GM12892 (cell line): ENCODE results near the gene SLC4A5.
"Not testable (repeated sequence)": the region's sequence is repeated elsewhere in the genome, so short reads cannot be mapped to it uniquely, and the experiment has no call there.

Experiments
- DNase-seq: peaks from one replicate; pipeline ENCODE4 v3.0.0; 2011; ENCODE audit not compliant: insufficient read length
- FAIRE-seq: peaks from 2 replicates; lab custom pipeline; 2011; peaks lifted over from hg19 to GRCh38; lab: Jason Lieb, UNC
- POLR2A ChIP-seq: IDR thresholded peaks from 2 replicates; pipeline ENCODE4 v1.6.1; 2011; ENCODE audit warnings: low read depth, low read length, control low read depth
- POLR2AphosphoS5 ChIP-seq: IDR thresholded peaks from 2 replicates; pipeline ENCODE4 v1.6.1; 2011; ENCODE audit warnings: low read depth, low read length, control low read depth
- TAF1 ChIP-seq: IDR thresholded peaks from 2 replicates; pipeline ENCODE4 v1.6.1; 2011; ENCODE audit warnings: low read depth, mild to moderate bottlenecking, control low read depth, low read length, borderline replicate concordance

Gene SLC4A5

DNA sequence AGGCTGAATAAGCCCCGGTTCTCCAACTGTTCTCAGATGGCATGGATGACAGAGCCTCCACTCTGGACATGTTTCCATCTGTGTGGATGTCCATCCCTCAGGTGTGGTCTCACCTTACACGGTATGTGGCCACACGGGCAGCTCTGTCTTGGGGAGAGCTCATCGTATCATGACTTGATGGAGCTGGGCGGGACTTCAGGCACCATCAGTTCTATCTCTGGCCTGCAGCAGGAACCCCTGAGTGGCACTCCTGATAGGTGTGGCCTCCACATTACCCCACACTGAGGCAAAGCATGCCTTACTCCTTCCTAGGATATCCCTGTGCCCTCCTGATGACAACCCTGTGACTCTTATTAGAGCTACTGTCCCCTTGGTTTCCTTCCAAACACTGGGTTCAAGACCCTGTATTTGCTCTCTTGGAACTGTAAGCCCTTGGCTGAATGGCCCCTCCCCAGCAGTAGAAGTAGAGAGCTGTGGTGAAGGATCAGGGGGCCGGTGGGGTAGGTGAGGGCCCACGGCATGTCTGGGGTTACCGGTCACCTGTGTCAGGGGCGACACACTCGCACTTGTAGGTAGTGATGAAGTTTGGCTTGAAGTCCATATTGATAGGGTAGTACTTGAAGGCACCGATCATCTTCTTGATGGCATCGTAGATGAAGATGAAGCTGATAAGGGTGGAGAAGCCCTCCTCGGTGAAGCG lies 96.6 kb downstream of the SLC4A5 start:
- no peak for TF ChIP-seq POLR2AphosphoS5
- TF ChIP-seq TAF1: no peak
- no peak for TF ChIP-seq POLR2A
- DNase-seq (no peak), FAIRE-seq (no peak)

GRCh38 chr2:74244286-74244685 lies 98.9 kb downstream of the SLC4A5 start:
- DNase-seq (no peak), FAIRE-seq (no peak)
- TF ChIP-seq POLR2A (no peak), TAF1 (no peak), POLR2AphosphoS5 (no peak)

- DNase-seq (no peak), FAIRE-seq (no peak)
- TF ChIP-seq POLR2A: no peak
- TF ChIP-seq TAF1: no peak
- no peak for TF ChIP-seq POLR2AphosphoS5
Measured at GRCh38 chr2:74242354-74243071, 100.7 kb downstream of the SLC4A5 start.

GRCh38 chr2:74239346-74239745 lies 103.9 kb downstream of the SLC4A5 start:
- DNase-seq (no peak), FAIRE-seq (no peak)
- TF ChIP-seq TAF1 (no peak), POLR2AphosphoS5 (no peak), POLR2A (no peak)

GRCh38 chr2:74238879-74239278 lies 104.3 kb downstream of the SLC4A5 start:
- no peak for DNase-seq
- no peak for FAIRE-seq
- TF ChIP-seq TAF1 (no peak), POLR2AphosphoS5 (no peak), POLR2A (no peak)

- no peak for TF ChIP-seq TAF1
- no peak for TF ChIP-seq POLR2AphosphoS5
- no peak for TF ChIP-seq POLR2A
- FAIRE-seq: no peak
- DNase-seq: no peak
Measured at GRCh38 chr2:74235041-74235440, 108.2 kb downstream of the SLC4A5 start.

DNA sequence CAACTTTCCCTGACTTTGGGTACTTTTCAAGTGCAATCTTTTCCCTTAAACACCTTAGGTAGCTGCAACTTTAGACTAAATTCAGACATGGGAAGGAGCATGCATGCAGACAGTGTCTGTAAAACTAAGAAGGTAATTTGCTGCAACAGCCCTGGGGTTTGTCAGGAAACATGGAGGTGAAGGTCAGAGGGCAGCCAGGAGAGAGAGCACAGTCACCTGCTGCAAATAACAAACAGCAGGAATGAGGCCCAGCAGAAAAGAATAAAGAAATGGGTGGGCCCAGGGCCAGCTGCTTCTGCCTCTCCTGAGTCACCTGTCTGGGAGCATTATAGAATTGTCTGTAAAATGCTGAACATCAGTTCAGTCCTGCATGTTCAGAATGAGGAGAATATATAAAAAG lies 109.6 kb downstream of the SLC4A5 start:
- no peak for FAIRE-seq
- no peak for TF ChIP-seq POLR2A
- TF ChIP-seq TAF1: no peak

DNA sequence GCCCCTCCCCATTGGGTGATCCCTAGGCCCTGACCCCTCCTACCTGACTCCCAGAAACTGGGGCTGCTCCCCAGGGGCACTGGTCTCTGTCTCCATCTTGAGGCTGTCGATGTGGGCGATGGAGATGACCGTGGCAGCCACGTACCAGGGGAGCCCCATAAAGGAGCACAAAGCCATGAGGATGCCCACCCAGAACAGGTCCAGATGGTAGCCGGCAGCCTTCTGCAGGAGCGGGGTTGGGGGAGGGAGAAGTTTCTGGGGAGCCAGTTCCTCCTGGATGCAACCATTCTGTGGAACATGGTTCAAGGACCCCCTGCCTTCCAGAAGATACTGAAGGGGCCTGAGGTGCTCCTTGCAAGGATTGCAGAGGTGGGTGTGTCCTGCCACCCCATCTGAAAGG lies 110.8 kb downstream of the SLC4A5 start:
- no peak for FAIRE-seq
- TF ChIP-seq POLR2AphosphoS5 (no peak), POLR2A (no peak), TAF1 (no peak)

More for the DNA sequence above, 109.6 kb downstream of the SLC4A5 start:
- DNase-seq: no peak

GRCh38 chr2:74229865-74230264 lies 113.4 kb downstream of the SLC4A5 start:
- DNase-seq, FAIRE-seq: not testable (repeated sequence)

More for the DNA sequence above, 110.8 kb downstream of the SLC4A5 start:
- no peak for DNase-seq

- TF ChIP-seq POLR2AphosphoS5 (no peak), POLR2A (no peak), TAF1 (no peak)
- FAIRE-seq (no peak), DNase-seq (no peak)
Measured at GRCh38 chr2:74228772-74229171, 114.4 kb downstream of the SLC4A5 start.

DNA sequence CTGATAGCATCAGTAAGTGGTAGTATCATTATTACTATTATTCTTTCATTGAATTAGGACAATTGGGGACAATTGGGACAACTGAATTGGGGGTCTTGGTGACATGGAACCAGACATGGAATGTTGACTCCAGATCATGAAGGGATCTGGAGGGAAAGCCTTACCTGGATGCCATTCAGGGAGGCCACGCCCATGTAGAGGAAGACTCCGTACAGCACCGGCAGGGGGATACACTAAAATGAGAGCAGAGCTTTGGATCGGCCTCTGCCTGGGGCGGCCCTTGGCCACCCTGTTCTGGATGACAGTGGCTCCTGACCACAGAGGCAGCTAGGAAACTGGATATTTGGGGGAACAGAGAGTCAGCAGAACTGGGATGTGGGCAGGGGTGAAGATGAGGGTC lies 115.6 kb downstream of the SLC4A5 start:
- TF ChIP-seq TAF1 (no peak), POLR2AphosphoS5 (no peak), POLR2A (no peak)
- FAIRE-seq (no peak), DNase-seq (no peak)

DNA sequence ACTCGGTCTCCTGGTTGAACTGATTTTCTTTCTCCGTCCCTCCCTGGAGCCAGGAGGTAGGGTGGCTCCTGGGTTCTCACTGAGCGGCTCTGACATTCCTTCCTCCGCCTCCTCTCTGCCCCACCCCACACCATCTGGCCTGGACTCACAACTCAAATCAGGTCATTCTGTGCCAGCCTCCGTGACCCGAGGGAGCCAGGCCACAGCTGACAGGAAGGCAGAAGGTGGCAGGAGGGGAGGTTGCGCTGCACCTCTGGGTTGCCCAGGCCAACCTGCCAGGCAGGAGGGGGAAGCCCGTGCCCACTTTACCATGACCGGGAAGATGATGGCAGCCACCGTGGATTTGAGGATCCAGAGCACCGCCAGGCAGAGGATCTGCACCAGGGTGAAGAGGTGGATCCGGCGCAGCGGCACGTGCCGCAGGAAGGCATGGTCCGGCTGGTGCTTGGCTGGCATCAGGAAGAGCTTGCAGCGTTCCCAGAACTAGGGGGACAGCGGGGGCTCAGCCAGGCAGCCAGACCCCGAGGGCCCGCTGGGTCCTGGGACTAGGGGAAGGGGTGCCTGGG lies 116.5 kb downstream of the SLC4A5 start:
- no peak for TF ChIP-seq TAF1
- no peak for TF ChIP-seq POLR2AphosphoS5
- TF ChIP-seq POLR2A: no peak
- FAIRE-seq (no peak), DNase-seq (no peak)
